ENCODE results near the gene ARFRP1. TPM values are rescaled to one million over a fixed set of nuclear protein-coding genes. Genes with fewer than 3 reads are reported as not detected.

Gene ARFRP1
- total and polyA plus RNA-seq, 2 of the 13 experiments (the other 11 are each of a cell fraction or from before 2014, with no cell fraction given) = 32.0 to 51.1 TPM

- TF ChIP-seq AHDC1 (CRISPR knock-in tag; IDR thresholded peaks at IDR 0.05; ENCODE audit: borderline replicate concordance) (no peak), MYC (CRISPR knock-in tag; IDR thresholded peaks at IDR 0.05; ENCODE audit: borderline replicate concordance) (peak; percentile 39; the same call in 1 of the 2 replicates), ZBTB20 (CRISPR knock-in tag; IDR thresholded peaks at IDR 0.05; ENCODE audit: borderline replicate concordance, low read depth) (no peak), SRSF9 (IDR thresholded peaks at IDR 0.05; ENCODE audit: borderline replicate concordance, insufficient read depth, low read depth, low read length, poor library complexity, severe bottlenecking) (no peak), ZNF850 (CRISPR knock-in tag; conservative IDR thresholded peaks at IDR 0.05) (no peak), IKZF4 (CRISPR knock-in tag; IDR thresholded peaks at IDR 0.05; ENCODE audit: borderline replicate concordance, low read depth, not compliant biosample characterization) (no peak), MEF2D (CRISPR knock-in tag; IDR thresholded peaks at IDR 0.05) (peak; percentile 65; the same call in 1 of the 2 replicates), ZNF275 (CRISPR knock-in tag; IDR thresholded peaks at IDR 0.05; ENCODE audit: borderline replicate concordance) (0 out of 2 replicates have a peak, but pooled peaks have one; percentile 63), ZFP90 (CRISPR knock-in tag; IDR thresholded peaks at IDR 0.05; ENCODE audit: borderline replicate concordance) (0 out of 2 replicates have a peak, but pooled peaks have one; percentile 64), ZNF34 (CRISPR knock-in tag; IDR thresholded peaks at IDR 0.05; ENCODE audit: borderline replicate concordance) (no peak), SYNCRIP (IDR thresholded peaks at IDR 0.05; ENCODE audit: insufficient read depth, low read depth, low read length) (no peak), NFRKB (IDR thresholded peaks at IDR 0.05) (no peak), FOXA1 (IDR thresholded peaks at IDR 0.05) (no peak), FOXA1 (CRISPR knock-in tag; IDR thresholded peaks at IDR 0.05) (peak; percentile 15), ZNF468 (CRISPR knock-in tag; IDR thresholded peaks at IDR 0.05) (peak; percentile 88; the same call in 1 of the 2 replicates), AKNA (CRISPR knock-in tag; IDR thresholded peaks at IDR 0.05; ENCODE audit: borderline replicate concordance) (no peak)
Measured at GRCh38 chr20:63696628-63697356, 11.0 kb downstream of the ARFRP1 start, which contains the start of gene TNFRSF6B (continued).
